Progenitor cell of endocrine pancreas (in vitro differentiated cells): ENCODE measurements around the gene KRTAP4-9. TPM values are rescaled to one million over a fixed set of nuclear protein-coding genes. Genes with fewer than 3 reads are reported as not detected.
"Not testable (repeated sequence)": the region's sequence is repeated elsewhere in the genome, so short reads cannot be mapped to it uniquely, and the experiment has no call there.

ENCODE experiments used
- DNase-seq: peaks from one replicate; pipeline ENCODE4 v3.0.0; 2021; ENCODE audit warnings: low spot score; ENCODE audit not compliant: unreplicated experiment
- H3K27ac Mint-ChIP-seq: 2 replicates; pipeline ENCODE4 v1.8.0; 2021; ENCODE audit warnings: mild to moderate bottlenecking, moderate library complexity, mixed read lengths
- H3K27me3 Mint-ChIP-seq: 2 replicates; pipeline ENCODE4 v1.8.0; 2021; ENCODE audit warnings: mixed read lengths
- H3K36me3 Mint-ChIP-seq: 2 replicates; pipeline ENCODE4 v1.8.0; 2022; ENCODE audit warnings: mixed read lengths; ENCODE audit not compliant: insufficient read depth
- H3K4me1 Mint-ChIP-seq: 2 replicates; pipeline ENCODE4 v1.8.0; 2021; ENCODE audit warnings: low read depth, mixed read lengths
- H3K4me3 Mint-ChIP-seq: 2 replicates; pipeline ENCODE4 v1.8.0; 2021; ENCODE audit warnings: low read depth, mild to moderate bottlenecking, moderate library complexity, mixed read lengths
- H3K9me3 Mint-ChIP-seq: 2 replicates; pipeline ENCODE4 v1.8.0; 2021; ENCODE audit warnings: low read depth, mixed read lengths
- CTCF ChIP-seq: fragments of 200-600 bp; sonication (generic); IDR thresholded peaks from one replicate; pipeline ENCODE4 v1.5.0; 2021; ENCODE audit warnings: antibody characterized with exemption, mild to moderate bottlenecking; ENCODE audit not compliant: unreplicated experiment
- total RNA-seq: library from RNA; stranded (reverse); gene quantifications from 2 replicates; pipeline ENCODE4 v1.2.1, GENCODE V29; 2021

Gene KRTAP4-9
- total RNA-seq, 1 donor from 2014 or later: not detected

DNA sequence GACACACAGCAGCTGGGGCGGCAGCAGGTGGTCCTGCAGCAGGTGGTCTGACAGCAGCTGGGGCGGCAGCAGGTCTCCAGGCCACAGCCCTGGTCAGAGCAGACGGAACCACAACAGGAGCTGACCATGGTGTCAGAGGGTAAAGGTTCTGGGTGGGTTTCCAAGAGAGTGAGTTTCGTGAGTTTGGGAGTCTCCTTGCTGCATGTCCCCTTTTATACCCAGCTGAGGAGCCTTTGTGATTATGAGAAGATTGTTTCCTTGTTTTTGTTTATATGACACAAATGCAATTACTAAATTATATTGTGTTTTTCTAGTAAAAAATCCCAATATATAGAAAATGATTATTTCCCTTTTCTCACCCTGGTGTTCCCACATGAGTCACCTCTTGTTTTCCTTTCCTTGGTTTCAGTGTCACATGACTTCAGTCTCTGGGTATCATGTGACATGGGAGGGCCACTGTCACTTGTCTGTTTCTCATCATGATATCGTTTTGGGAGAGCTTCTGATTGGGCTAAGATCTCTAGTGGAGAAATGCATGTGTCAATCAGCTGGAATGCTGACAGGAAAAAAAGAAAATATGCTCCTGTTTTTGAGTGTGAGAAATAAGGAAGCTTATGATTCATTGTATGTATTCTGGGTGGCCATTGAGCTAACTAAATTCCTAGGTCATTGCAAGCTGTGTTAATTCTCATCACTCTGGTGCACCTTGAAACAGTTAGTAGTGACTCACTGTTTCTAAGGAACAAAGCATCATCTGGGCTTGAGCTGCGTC lies 35.4 kb downstream of the KRTAP4-9 start, which contains the start of gene KRTAP4-6:
KRTAP4-6 (minus strand) TSS at position 185 of the 772 bp plus-strand sequence; CDS start at position 128, 57 bp downstream.
- peaks cover 36% of the 10 kb centered on the region for H3K9me3 Mint-ChIP-seq
- peaks cover 3% of the 10 kb centered on the region for H3K27me3 Mint-ChIP-seq
- no peaks in the 10 kb centered on the region for H3K4me1 Mint-ChIP-seq
- peaks cover 4% of the 10 kb centered on the region for H3K36me3 Mint-ChIP-seq
- no peak for DNase-seq
- H3K27ac Mint-ChIP-seq: no peak within 1 kb of the TSS
- no peak for TF ChIP-seq CTCF
- H3K4me3 Mint-ChIP-seq: no peak within 1 kb of the TSS

- Mint-ChIP-seq H3K27me3 (peaks cover 3% of the 10 kb centered on the region), H3K27ac (no peak overlapping the region), H3K9me3 (peaks cover 36% of the 10 kb centered on the region), H3K4me3 (no peak overlapping the region), H3K36me3 (peaks cover 4% of the 10 kb centered on the region), H3K4me1 (no peaks in the 10 kb centered on the region)
- no peak for TF ChIP-seq CTCF
- DNase-seq: no peak
These were observed 36.2 kb downstream of the KRTAP4-9 start for GRCh38 chr17:41141361-41141760.

DNA sequence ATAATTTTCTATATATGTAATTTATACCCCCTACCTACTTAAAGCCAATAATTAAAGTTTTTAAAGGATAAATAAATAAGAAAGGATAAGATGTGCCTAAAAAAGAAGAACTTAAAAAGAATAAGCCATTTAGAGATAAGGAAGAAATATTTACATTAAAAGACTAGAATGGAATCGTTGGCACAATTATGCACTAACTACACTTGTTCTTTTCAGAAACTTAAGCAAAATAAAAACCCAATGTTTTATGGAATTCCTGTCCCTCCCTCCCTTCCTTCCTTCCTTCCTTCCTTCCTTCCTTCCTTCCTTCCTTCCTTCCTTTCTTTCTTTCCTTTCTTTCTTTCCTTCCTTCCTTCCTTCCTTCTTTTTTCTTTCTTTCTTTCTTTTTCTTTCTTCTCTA lies 39.7 kb downstream of the KRTAP4-9 start:
- no peak overlapping the region for H3K27ac Mint-ChIP-seq
- no peak overlapping the region for H3K4me3 Mint-ChIP-seq
- DNase-seq: no peak
- peaks cover 20% of the 10 kb centered on the region for H3K9me3 Mint-ChIP-seq
- no peaks in the 10 kb centered on the region for H3K4me1 Mint-ChIP-seq
- no peak for TF ChIP-seq CTCF
- H3K27me3 Mint-ChIP-seq: peaks cover 7% of the 10 kb centered on the region
- peaks cover 4% of the 10 kb centered on the region for H3K36me3 Mint-ChIP-seq

- H3K27ac Mint-ChIP-seq: no peak overlapping the region
- peaks cover 7% of the 10 kb centered on the region for H3K27me3 Mint-ChIP-seq
- peaks cover 20% of the 10 kb centered on the region for H3K9me3 Mint-ChIP-seq
- DNase-seq: no peak
- no peak for TF ChIP-seq CTCF
- peaks cover 4% of the 10 kb centered on the region for H3K36me3 Mint-ChIP-seq
- no peak overlapping the region for H3K4me3 Mint-ChIP-seq
- H3K4me1 Mint-ChIP-seq: no peaks in the 10 kb centered on the region
These were observed 40.1 kb downstream of the KRTAP4-9 start for GRCh38 chr17:41145261-41145660.

DNA sequence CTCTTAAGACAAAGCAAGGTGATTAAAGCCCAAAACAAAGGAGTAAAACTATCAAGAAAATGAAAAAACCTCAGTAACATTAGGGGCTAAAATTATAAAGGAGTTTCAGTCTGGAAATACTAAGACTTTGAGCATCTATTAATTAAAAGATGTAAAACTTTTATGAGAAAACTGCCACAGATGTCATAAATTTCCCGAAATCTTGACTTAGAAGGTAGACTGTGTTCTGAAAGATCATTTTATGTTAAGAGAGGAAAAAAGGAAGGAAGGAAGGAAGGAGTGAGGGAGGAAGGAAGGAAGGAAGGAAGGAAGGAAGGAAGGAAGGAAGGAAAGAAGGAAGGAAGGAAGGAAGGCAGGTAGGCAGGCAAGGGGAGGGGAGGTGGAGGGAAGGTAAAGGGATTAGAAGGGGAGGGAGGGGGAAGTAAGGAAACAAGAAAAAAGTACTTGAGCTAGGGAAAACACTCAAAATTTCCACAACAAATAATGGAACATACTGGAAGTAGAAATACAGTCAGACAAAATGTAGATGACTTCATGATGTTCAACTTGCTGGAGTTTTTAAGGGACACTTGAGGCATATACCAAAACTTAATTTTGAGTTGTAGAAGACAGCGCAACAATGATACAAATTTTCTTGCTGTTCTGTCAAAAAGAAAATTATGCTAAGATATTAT lies 42.5 kb downstream of the KRTAP4-9 start:
- H3K4me3 Mint-ChIP-seq: no peak overlapping the region
- DNase-seq: no peak
- no peak for TF ChIP-seq CTCF
- peaks cover 10% of the 10 kb centered on the region for H3K9me3 Mint-ChIP-seq
- H3K27me3 Mint-ChIP-seq: peaks cover 7% of the 10 kb centered on the region
- no peak overlapping the region for H3K27ac Mint-ChIP-seq
- peaks cover 3% of the 10 kb centered on the region for H3K36me3 Mint-ChIP-seq
- no peaks in the 10 kb centered on the region for H3K4me1 Mint-ChIP-seq

DNA sequence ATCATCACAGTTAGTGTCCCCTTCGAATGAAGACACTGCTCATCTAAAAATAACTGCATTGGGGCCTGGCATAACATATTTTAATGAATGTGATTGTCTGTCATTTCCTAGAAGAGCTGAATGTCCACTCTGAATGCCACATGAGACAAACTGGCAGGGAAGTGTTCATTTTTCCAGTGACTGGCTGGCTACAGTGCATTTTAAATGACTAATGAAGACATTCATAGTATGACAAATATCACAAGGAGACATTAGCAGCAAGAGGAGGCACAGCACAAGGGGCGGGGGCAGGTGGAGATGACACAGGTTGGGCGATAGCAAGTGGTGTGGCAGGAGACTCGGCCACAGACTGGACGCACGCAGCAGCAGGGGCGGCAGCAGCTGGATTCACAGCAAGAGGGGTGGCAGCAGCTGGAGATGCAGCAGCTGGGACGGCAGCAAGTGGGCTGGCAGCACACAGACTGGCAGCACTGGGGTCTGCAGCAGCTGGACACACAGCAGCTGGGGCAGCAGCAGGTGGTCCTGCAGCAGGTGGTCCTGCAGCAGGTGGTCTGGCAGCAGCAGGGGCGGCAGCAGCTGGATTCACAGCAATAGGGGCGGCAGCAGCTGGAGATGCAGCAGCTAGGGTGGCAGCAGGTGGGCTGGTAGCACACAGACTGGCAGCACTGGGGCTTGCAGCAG lies 43.9 kb downstream of the KRTAP4-9 start:
- H3K27me3 Mint-ChIP-seq, H3K36me3 Mint-ChIP-seq, H3K27ac Mint-ChIP-seq, H3K9me3 Mint-ChIP-seq, DNase-seq, H3K4me3 Mint-ChIP-seq, H3K4me1 Mint-ChIP-seq: not testable (repeated sequence)
